Gastrocnemius medialis (tissue), 4 donors: ENCODE measurements around the gene MECP2. TPM values are rescaled to one million over a fixed set of nuclear protein-coding genes. Genes with fewer than 3 reads are reported as not detected.

Experiments
- ATAC-seq, 2 donors: fragments of 150-250 bp; one replicate each; pipeline ENCODE4 v1.9.1; 2016
- DNase-seq, 2 donors: peaks; one replicate each; pipeline ENCODE4 v3.0.0-alpha.2; 2019
- H3K27ac ChIP-seq, 4 donors: fragments of 200-600 bp; sonication (generic); 1 replicate in 1 of 4; 2 replicates in 3 of 4; pipeline ENCODE4 v1.5.1; 2016 to 2018; ENCODE audit warnings: mild to moderate bottlenecking in 2 of 4, moderate library complexity in 1 of 4
- H3K27me3 ChIP-seq, 3 donors: fragments of 200-600 bp; sonication (generic) in 2 of 3; 1 replicate in 1 of 3; 2 replicates in 2 of 3; pipeline versions ENCODE4 v1.5.1 to v1.6.0; 2016 to 2019; ENCODE audit warnings: mild to moderate bottlenecking in 1 of 3, moderate library complexity in 1 of 3
- H3K36me3 ChIP-seq, 2 donors: fragments of 200-600 bp; sonication (generic) in 1 of 2; one replicate each; pipeline ENCODE4 v1.5.1; 2017 to 2018
- H3K4me1 ChIP-seq, 2 donors: fragments of 200-600 bp; sonication (generic) in 1 of 2; one replicate each; pipeline ENCODE4 v1.5.1; 2016 to 2017; ENCODE audit warnings: mild to moderate bottlenecking in 2 of 2
- H3K4me3 ChIP-seq, 4 donors: fragments of 200-600 bp; sonication (generic) in 3 of 4; 1 replicate in 1 of 4; 2 replicates in 3 of 4; pipeline ENCODE4 v1.5.1; 2016 to 2019; ENCODE audit warnings: mild to moderate bottlenecking in 2 of 4
- H3K9me3 ChIP-seq, 3 donors: fragments of 200-600 bp; sonication (generic) in 2 of 3; 1 replicate in 1 of 3; 2 replicates in 2 of 3; pipeline ENCODE4 v1.5.1; 2016 to 2019
- CTCF ChIP-seq, 5 experiments: fragments of 450-650 bp in 3 of 5; fragments of 200-600 bp in 2 of 5; sonication (generic) in 2 of 5; IDR thresholded peaks in 4 of 5; conservative IDR thresholded peaks in 1 of 5; 1 replicate in 4 of 5; 2 replicates in 1 of 5; pipeline ENCODE4 v1.5.1; 2016 to 2019; ENCODE audit warnings: antibody characterized with exemption in 5 of 5, mild to moderate bottlenecking in 3 of 5, moderate library complexity in 3 of 5
- POLR2A ChIP-seq, 2 donors: fragments of 450-650 bp; IDR thresholded peaks; one replicate each; pipeline ENCODE4 v1.6.1; 2017; ENCODE audit warnings: antibody characterized with exemption in 2 of 2, mild to moderate bottlenecking in 2 of 2, moderate library complexity in 2 of 2
- in situ Hi-C, 4 donors: fragments of 200-750 bp; cut with MboI; loops; one replicate each; pipeline versions ENCODE4 v1.15.0 to v1.8.0; 2017; ENCODE audit warnings: low sequenced_read_pairs in 4 of 4
- intact Hi-C: fragments of 100-400 bp; cut with DNase I; formaldehyde crosslinking; loops from one replicate; pipeline ENCODE4 v1.15.1; 2023; ENCODE audit warnings: low total_unique reads
- total RNA-seq, 4 donors: library from RNA; depleted of rRNA; stranded (reverse); fragments of >200 nt; gene quantifications; one replicate each; pipeline versions ENCODE4 v1.1.0 to v1.2.3, GENCODE V29; 2016

Gene MECP2
- total RNA-seq, 4 donors from 2014 or later: 39.0 to 63.2 (median 45.2) TPM

- TF ChIP-seq CTCF (IDR thresholded peaks at IDR 0.05 in 4 of 5, conservative IDR thresholded peaks at IDR 0.05 in 1 of 5): no peak
- TF ChIP-seq POLR2A (IDR thresholded peaks at IDR 0.05): no peak
- no peak for DNase-seq
- H3K4me1 ChIP-seq: peaks cover 40 to 51% of the 10 kb centered on the region in 2 donors
- H3K36me3 ChIP-seq: no peaks in the 10 kb centered on the region
- intact Hi-C loops (no loop called here), in situ Hi-C loops (no loop called here)
- ATAC-seq: no peak
- H3K4me3 ChIP-seq: no peak overlapping the region
- H3K27ac ChIP-seq: peak overlapping the region; percentile 4 to 58 (median 34)
- no peaks in the 10 kb centered on the region for H3K9me3 ChIP-seq
- no peaks in the 10 kb centered on the region for H3K27me3 ChIP-seq
Observed at GRCh38 chrX:154092371-154092770, 5.1 kb downstream of the MECP2 start.

DNA sequence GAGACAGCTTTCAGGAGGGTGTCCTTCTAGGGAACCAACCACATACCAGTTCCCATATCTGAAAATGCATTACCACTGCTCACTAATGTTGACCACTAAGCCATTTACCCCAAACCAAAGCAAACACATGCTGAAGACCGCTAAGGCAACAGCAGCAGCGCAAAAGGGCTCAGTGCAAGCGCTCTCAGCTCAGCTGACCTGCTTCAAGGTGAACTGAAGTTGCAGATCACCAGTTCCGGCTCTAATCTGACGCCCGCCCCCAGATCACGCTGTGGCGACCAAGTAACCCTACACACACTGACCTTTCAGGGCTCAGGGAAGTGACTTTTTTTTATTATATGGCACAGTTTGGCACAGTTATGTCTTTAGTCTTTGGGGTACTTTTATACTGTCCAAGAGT, 5.8 kb downstream of the MECP2 start:
- TF ChIP-seq CTCF (IDR thresholded peaks at IDR 0.05 in 4 of 5, conservative IDR thresholded peaks at IDR 0.05 in 1 of 5) (no peak), POLR2A (IDR thresholded peaks at IDR 0.05) (no peak)

DNA sequence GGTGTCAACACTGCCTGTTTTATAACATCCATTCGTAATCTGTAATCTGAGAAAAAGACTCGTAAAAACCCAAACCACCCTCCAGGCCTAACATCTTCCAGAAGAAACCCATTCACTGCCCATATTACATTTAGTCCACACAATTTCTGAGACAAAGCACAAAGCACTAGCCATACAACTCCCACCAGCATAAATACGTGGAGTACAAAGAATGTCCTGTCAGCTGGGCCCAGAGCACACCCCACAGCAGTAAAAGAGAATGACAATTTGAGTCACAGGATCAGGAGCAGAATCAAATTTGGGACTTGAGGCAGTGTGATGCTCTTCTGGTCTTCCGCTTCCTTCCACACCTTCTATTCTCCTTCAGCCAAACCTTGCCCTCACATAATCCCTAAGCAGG, 6.8 kb downstream of the MECP2 start:
- ATAC-seq: no peak
- TF ChIP-seq POLR2A (IDR thresholded peaks at IDR 0.05) (no peak), CTCF (IDR thresholded peaks at IDR 0.05 in 4 of 5, conservative IDR thresholded peaks at IDR 0.05 in 1 of 5) (no peak)
- H3K27ac ChIP-seq: peak overlapping the region in 1 of 4 donors; percentile 58

More for the DNA sequence above, 5.8 kb downstream of the MECP2 start:
- Histone ChIP-seq H3K4me3 (no peak overlapping the region), H3K27me3 (no peaks in the 10 kb centered on the region), H3K36me3 (no peaks in the 10 kb centered on the region), H3K27ac (peak overlapping the region; percentile 1 to 58 (median 38)), H3K9me3 (no peaks in the 10 kb centered on the region), H3K4me1 (peaks cover 40 to 51% of the 10 kb centered on the region in 2 donors)
- in situ Hi-C loops: no loop called here
- peak in 1 of 2 donors; percentile 22 for DNase-seq
- peak in 1 of 2 donors; percentile 44 for ATAC-seq
- intact Hi-C loops: no loop called here

GRCh38 chrX:154084449-154085300, 12.8 kb downstream of the MECP2 start:
- no peaks in the 10 kb centered on the region for H3K36me3 ChIP-seq
- H3K27me3 ChIP-seq: no peaks in the 10 kb centered on the region
- no peak for DNase-seq
- peaks cover 16 to 18% of the 10 kb centered on the region in 2 donors for H3K4me1 ChIP-seq
- no peak for ATAC-seq
- H3K9me3 ChIP-seq: no peaks in the 10 kb centered on the region
- TF ChIP-seq POLR2A (IDR thresholded peaks at IDR 0.05) (no peak), CTCF (IDR thresholded peaks at IDR 0.05 in 4 of 5, conservative IDR thresholded peaks at IDR 0.05 in 1 of 5) (no peak)
- H3K4me3 ChIP-seq: no peak overlapping the region
- in situ Hi-C loops (no loop called here), intact Hi-C loops (no loop called here)
- peak overlapping the region in 1 of 4 donors; percentile 12 for H3K27ac ChIP-seq

More for the DNA sequence above, 6.8 kb downstream of the MECP2 start:
- Histone ChIP-seq H3K9me3 (no peaks in the 10 kb centered on the region), H3K27me3 (no peaks in the 10 kb centered on the region), H3K4me1 (peaks cover 35 to 43% of the 10 kb centered on the region in 2 donors), H3K4me3 (no peak overlapping the region), H3K36me3 (no peaks in the 10 kb centered on the region)
- intact Hi-C loops: no loop called here
- in situ Hi-C loops: no loop called here
- no peak for DNase-seq
